ENCODE measurements around the gene IPO7. TPM values are rescaled to one million over a fixed set of nuclear protein-coding genes. Genes with fewer than 3 reads are reported as not detected.

Gene IPO7
- total and polyA plus RNA-seq, 2 donors (not counting 3 experiments of a cell fraction or from before 2014, with no cell fraction given) = 32.9 to 170 TPM

GRCh38 chr11:9470765-9471164 lies 86.3 kb downstream of the IPO7 start:
- Histone ChIP-seq H4K20me1 (replicated peaks; ENCODE audit: control insufficient read depth, extremely low read depth, insufficient read depth, low read length) (no peaks in the 10 kb centered on the region), H3K79me2 (ENCODE audit: control insufficient read depth, insufficient read depth, low read length) (peaks cover 18% of the 10 kb centered on the region), H3K27me3 (ENCODE audit: control insufficient read depth in 2 of 2, insufficient read depth in 2 of 2, low read length in 2 of 2) (no peaks in the 10 kb centered on the region), H3K27ac (ENCODE audit: insufficient read depth, low read depth, low read length) (no peak overlapping the region), H3K4me1 (ENCODE audit: control insufficient read depth, extremely low read depth, insufficient read depth, low read length) (no peaks in the 10 kb centered on the region), H3K9me1 (replicated peaks; ENCODE audit: control insufficient read depth, extremely low read depth, insufficient read depth, low read length) (no peaks in the 10 kb centered on the region), H3K4me2 (ENCODE audit: insufficient read depth, low read length) (no peak overlapping the region), H2AFZ (ENCODE audit: low read depth, low read length) (no peak overlapping the region), H3K9ac (replicated peaks; ENCODE audit: extremely low read depth, insufficient read depth, low read length) (no peak overlapping the region), H3K36me3 (ENCODE audit: control insufficient read depth in 2 of 2, extremely low read depth in 1 of 2, insufficient read depth in 2 of 2, low read length in 2 of 2) (peaks cover 2 to 6% of the 10 kb centered on the region in 2 experiments), H3K9me3 (replicated peaks; ENCODE audit: control insufficient read depth, insufficient read depth, low read length) (no peaks in the 10 kb centered on the region), H3K4me3 (replicated peaks in 1 of 3; ENCODE audit: insufficient read depth in 1 of 3, low read depth in 1 of 3, low read length in 3 of 3) (no peak overlapping the region)
- CTCF ChIA-PET = no interaction called here
- no peak for DNase-seq (ENCODE audit: low read depth, low spot score)
- no peak for TF ChIP-seq CTCF (IDR thresholded peaks at IDR 0.05; ENCODE audit: extremely low read depth in 1 of 2, insufficient read depth in 1 of 2, low read depth in 1 of 2, low read length in 2 of 2)
- no peak for TF ChIP-seq JUN (IDR thresholded peaks at IDR 0.05; ENCODE audit: borderline replicate concordance, insufficient read depth, insufficient read length, low read depth)
- no peak for TF ChIP-seq MAX (IDR thresholded peaks at IDR 0.05; ENCODE audit: insufficient read depth, insufficient read length)
- TF ChIP-seq POLR2A (IDR thresholded peaks at IDR 0.05; ENCODE audit: low read depth, low read length) = no peak
- TF ChIP-seq EZH2 (IDR thresholded peaks at IDR 0.05; ENCODE audit: borderline replicate concordance, low read depth, low read length, severe bottlenecking) = no peak
- TF ChIP-seq GATA2 (IDR thresholded peaks at IDR 0.05; ENCODE audit: insufficient read depth, insufficient read length, low read depth, low read length) = no peak
- TF ChIP-seq POLR2AphosphoS5 (IDR thresholded peaks at IDR 0.05; ENCODE audit: insufficient read depth, low read depth, low read length) = no peak
- no peak for TF ChIP-seq FOS (IDR thresholded peaks at IDR 0.05; ENCODE audit: borderline replicate concordance, insufficient read depth, low read length)
- no peak for TF ChIP-seq MYC (IDR thresholded peaks at IDR 0.05; ENCODE audit: low read depth, low read length)
- FAIRE-seq = no peak
- intact Hi-C loops (cut with micrococcal nuclease) (no loop called here), dilution Hi-C loops (cut with MboI; ENCODE audit: extremely low pct_ligation_motif_present, low sequenced_read_pairs) (no loop called here)
- POLR2A ChIA-PET = no interaction called here
- BruUV-seq (replicated peaks) = no TSS peak
